Activated T-cell treated with anti-CD3 and anti-CD28 coated beads for 48 hours (primary cell): ENCODE data around the gene COL1A1.
A peak's percentile ranks its signal among the peaks of the same experiment; 100 is the strongest.

Experiments
- DNase-seq: peaks from one replicate; pipeline ENCODE4 v3.0.0-alpha.2; 2020; ENCODE audit warnings: low read depth

Gene COL1A1

DNA sequence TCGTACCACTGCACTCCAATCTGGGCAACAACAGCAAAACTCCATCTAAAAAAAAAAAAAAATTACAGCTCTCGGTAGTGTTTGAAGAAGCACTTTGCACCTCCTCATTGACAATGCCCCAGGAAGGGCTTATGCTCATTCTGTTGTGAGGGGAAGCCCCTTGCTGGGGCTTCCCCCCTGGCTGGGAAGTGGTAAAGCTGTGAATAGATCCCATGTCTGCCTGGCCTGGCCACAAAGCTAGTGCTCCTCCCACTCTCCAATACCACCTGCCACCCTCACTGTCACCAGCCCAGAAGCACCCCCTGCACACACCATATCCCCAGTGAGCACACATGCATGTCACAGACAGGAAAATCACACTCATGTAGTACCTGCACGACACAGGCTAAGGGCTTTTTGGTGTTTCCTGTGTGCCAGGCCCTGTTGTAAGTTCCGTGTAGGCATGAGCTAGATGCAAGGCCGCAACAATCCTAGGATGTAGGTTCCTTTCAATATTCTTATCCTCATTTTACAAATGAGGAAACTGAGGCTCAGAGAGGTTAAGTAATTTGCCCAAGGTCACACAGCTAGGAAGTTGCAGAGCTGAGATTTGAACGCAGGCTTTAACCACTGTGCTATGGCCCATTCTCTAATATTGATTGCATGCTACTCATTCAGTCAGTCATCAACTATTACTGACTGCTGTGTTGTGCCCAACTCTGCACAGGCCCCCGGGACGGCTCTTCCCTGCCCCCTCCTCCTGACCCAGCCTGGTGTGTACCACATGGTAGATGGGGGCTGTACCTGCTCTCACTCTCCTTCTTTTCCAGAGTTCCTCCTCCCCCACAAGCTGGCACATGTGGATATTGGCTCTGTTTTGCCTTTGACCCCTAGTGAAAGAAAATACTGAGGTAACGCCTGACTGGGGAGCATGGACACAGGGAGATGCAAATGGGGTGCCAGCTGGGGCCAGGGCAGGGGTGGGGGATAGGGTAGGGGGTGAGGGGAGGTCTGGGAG, 11.9 kb upstream of the COL1A1 start:
- DNase-seq: peak; percentile 16

DNA sequence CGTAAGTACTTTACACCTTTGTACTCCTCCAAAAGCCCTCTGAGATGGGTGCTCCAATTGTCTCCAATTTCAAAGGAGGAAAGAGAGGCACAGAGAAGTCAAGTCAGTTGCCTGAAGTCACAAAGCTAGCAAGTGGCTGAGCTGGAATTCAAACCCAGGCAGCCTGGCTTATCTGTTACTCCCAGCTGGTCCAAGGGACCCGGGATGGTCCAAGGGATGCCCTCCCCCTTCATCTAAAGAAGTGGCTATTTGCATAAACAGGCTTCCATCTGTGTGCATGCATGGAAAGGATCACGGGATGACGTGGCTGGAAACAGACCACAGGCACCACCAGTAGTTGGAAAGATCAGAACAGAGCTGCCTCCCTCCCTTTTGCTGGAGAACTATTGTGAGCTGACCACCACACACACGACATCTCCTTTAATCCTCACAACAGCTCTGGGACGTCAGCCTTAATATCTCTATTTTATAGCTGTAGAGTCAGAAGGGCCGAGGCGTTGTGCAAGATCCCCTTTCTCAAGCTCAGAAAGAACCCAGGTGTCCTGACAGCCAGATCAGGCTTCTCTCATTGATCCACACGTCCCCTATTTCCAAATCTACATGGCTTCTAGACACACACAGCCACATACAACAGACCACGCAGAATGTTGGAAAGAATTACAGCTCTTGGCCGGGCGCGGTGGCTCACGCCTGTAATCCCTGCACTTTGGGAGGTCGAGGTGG, 10.9 kb upstream of the COL1A1 start:
- DNase-seq: no peak

- DNase-seq: no peak
Measured at GRCh38 chr17:50211249-50212120, 10.1 kb upstream of the COL1A1 start.

DNA sequence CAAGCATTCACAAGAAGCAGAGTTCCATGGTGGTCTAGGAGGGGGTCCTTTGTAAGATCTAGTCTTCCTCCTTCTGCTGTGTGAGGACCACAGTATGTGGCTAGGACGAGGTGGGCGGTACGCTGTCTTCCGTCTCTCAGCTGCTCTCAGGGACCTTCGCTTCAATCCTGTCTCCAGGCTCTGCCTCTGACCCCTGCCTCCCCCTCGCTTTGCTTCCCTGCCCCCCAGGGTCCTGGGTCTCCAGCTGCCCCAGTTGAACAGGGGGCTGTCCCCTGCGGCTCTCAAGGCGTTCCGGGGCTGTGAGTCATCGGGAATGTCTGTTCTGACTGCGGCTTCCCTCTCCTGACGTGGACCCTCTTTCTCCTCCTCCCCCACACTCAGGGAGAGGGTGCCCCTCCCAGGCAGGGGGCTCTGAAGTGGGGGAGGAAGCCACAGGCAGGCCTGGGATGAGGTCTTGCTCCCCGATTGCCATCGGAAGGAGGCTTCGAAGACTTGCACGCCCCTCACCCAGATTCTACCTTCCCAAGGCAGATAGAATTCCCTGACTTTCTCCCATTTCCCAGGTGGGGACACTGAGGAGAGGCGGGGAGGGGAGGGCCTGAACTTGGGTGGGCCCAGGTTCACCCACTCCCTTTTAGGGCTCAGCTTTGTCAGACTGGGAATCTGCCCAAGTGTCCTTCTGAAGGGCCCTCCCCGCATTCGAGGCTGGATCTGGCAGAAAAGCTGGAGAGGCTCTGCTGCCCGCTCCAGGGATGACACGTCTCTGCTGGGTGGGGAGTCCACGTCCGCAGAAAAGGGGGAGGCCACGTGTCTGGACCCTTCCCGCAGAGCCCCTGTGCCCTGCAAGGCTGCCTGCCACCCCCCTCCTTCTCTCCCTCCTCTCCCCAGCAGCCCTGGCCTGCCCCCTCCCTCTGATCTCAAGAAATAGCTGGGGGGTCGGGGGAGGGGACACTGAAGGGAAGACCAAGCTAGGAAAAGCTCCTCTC, 9.1 kb upstream of the COL1A1 start:
- no peak for DNase-seq

DNA sequence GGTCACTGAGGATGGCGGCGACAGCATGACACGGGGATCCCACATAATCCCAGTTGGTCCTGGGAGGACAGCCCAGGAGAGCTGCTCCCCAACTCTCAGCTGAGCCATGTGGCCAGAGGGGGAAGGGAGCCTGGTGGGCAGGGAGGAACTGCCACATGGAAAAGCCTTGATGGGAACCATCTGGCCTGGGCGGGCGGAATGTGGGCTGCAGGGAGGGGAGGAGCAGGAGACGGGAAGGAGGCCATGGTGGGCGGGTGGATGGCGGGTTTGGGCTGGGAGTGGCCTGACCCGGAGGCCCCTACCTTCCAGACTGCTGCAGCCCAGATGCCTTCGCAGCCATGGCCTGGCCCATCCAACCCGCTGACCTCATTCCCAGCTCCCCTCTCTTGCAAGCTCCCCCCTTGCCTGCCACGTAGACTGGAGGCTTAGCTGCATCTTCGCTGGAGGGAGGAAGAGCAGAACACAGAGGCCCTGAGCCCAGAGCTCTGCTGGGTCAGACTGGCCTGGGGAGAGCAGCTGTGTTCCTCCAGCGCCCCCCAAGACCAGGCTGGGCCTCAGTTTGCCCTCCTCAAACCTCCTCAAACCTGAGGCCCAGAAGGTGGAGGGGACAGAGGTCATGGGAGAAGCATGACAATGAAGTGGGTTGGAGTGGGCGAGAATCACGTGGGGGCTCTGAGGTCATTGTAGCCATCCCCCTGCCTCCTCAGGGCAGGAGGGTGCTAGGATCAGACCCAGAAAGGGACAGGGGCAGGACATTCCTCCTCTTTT, 8.2 kb upstream of the COL1A1 start:
- no peak for DNase-seq

DNA sequence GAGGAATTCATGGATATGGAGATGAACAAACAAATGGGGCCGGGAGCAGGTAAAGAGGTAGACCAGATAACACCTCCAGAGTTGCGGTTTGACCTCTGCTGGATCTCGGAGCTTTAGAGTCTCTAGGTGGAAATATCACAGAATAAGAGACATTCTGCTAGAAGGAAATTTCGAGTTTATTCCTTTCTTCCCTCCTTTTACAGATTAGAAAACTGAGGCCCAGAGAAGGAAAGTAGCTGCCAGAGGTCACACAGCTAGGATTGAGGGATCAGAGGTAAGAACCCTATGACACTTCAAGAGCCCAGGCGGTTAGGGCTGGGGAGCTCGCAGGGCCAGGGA, 7.7 kb upstream of the COL1A1 start:
- DNase-seq: no peak

GRCh38 chr17:50208611-50209061, 7.2 kb upstream of the COL1A1 start:
- no peak for DNase-seq

- DNase-seq: no peak
Measured at GRCh38 chr17:50207792-50208567, 6.5 kb upstream of the COL1A1 start.

- DNase-seq: no peak
Measured at GRCh38 chr17:50207315-50207714, 5.9 kb upstream of the COL1A1 start.

DNA sequence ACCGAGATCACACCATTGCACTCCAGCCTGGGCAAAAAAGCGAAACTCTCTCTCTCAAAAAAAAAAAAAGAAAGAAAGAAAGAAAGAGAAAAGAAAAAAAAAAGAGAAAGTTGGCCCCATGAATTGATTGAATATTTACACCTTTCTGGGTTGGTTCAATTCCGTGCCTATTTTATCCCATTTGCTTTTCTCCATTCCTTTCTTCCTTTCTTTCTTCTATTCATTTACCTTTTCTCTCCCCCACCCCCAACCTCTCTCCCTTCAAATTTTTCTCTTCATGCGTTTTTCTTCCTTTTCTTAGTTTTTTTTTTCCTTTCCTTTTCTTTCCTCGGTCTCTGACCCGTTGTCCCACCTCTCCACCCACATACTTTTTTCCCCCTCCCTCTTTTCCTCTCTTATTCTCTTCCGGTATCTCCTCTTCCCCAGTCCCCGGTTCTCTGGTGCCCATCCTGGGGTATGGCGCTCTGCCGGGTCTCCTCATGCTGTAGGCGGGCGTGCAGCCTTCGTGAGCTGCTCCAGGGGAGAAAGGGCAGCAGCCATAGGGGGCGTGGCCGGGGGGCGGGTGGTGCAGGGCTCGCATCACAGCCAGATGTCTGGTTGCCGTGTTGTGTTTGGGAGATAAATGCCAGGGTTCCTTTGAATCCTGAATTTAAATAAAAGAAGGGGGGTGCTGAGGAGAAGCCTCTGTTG, 5.3 kb upstream of the COL1A1 start:
- peak; percentile 10 for DNase-seq

- DNase-seq: no peak
Measured at GRCh38 chr17:50205963-50206505, 4.6 kb upstream of the COL1A1 start.

DNA sequence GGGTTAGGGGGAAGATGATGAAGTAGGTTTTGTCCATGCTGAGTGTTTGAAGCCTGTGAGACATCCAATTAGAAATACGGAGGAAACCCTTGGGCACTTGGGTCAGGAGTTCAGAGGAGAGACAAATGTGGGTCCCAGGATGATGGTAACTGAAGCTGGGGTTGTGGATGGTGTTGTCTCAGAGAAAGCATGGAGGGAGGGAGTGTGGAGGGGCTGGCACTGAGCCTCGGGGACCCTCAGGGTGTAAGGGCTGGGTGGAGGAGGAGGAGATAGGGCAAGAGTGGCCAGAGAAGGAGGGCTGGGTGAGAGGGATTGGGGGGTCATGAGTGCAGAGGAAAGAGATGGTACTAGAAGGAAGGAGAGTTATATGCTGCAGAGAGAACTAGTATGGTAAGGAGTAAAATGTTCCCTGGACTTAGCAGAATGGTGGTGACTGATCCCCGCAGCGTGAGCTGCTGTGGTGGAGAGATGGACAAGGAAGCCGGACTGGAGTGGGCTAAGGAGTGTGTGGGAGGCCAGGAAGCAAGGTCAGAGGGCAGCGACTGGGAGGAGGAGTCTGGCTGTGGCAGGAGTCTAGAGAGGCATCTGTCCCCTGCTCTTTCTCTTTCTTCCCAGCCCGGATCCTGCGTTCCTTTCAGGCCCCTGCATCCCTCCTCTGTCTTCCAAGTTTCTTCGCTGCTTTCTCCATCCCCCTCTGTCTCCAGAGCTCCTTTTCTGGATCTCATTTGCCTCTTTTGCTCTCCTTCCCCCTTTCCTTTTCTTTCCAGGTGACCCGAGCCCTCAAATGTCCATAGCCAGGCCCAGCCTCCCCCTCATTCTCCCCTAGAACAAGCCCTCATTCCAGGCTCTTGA, 3.9 kb upstream of the COL1A1 start:
- DNase-seq: no peak

GRCh38 chr17:50204431-50204830, 3.0 kb upstream of the COL1A1 start:
- DNase-seq: no peak

DNA sequence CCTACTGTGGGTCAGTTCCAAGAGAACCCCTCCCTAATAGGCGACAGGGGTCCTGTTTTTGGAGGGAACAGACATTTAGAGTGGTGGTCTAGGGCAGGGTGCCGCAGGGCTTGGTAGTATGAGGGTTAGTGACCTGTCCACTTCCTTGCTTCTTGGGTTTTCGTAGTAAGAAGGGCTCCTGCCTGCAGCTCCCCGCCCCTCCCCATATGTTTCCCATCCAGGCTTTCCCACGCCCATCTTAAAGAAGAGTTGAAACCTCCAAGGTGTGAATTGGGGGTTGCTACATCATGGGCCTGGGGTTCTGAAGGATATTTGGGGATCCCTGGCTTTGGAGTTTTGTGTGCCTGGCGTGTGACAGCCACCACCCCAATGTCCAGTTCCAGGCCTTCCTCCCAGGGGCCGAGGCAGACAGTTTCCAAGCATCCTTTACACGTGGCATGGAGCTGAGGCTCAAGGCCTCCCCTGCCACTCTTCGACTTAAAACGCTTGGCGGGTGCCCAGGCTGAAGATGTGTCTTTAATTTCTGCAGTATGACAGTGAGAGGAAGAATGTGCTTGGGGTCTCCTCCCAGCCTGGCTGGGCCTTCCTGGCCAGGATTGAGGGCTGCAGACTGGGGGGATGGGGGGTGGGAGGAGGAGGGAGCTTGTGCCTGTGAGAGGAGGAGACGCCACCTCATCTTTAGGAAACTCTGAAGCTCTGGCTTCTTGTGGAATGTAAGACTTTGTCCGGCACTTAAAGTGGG, 2.3 kb upstream of the COL1A1 start:
- no peak for DNase-seq

- DNase-seq: no peak
Measured at GRCh38 chr17:50203086-50203485, 1.7 kb upstream of the COL1A1 start.

GRCh38 chr17:50200457-50201275, 765 bp downstream of the COL1A1 start:
- peak; percentile 76 for DNase-seq
